ENCODE results near the gene PRR5L. TPM values are rescaled to one million over a fixed set of nuclear protein-coding genes. Genes with fewer than 3 reads are reported as not detected.
A peak's percentile ranks its signal among the peaks of the same experiment; 100 is the strongest.

PRR5L gene
- total RNA-seq, 1 experiment from 2014 or later: 39.3 TPM

GRCh38 chr11:36376009-36376887, 80.2 kb downstream of the PRR5L start:
- peak; percentile 66 for DNase-seq (ENCODE audit: low read depth)

DNA sequence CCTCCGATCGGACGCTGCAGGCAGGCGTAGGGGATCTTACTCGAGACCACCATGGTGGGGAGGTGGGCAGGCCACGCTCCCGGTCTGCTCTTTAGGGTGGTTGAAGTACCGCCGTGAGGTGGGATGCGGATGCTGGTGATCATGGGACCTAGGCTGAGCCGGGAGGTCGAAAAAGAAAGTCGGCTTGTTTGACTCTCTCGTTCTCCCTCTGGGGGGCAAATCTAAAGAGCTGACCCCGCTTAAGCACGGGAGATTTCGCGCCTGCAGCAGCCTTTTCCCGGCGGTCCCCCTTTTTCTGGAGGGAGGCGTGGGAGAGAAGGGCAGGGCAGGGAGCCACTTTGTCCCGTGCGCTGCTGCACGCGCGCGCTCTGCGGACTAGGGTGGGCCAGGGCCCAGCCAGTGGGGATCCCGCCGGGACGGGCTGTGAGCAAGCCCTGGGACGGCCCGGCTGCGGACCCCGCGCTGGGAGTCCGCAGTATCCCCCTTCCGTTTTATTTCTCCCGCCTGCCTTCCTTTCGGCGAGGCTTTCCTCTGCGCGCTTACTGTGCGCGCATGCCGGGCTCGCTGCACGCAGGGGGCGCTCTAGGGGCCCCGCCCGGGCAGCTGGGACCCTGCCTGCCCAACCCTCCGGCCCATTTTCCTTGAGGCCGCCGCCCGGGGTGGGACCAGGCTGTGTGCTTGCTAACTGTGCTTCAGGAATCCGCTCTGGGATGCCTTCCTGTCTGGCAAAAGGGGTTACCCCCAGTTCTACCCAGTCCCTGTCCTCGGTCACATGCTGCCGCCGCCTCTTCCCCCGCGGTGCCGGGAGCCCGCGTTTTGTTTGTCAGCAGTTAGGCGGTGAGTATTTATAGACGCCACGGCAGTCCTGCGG, 81.0 kb downstream of the PRR5L start:
- DNase-seq (ENCODE audit: low read depth): peak; percentile 71

DNA sequence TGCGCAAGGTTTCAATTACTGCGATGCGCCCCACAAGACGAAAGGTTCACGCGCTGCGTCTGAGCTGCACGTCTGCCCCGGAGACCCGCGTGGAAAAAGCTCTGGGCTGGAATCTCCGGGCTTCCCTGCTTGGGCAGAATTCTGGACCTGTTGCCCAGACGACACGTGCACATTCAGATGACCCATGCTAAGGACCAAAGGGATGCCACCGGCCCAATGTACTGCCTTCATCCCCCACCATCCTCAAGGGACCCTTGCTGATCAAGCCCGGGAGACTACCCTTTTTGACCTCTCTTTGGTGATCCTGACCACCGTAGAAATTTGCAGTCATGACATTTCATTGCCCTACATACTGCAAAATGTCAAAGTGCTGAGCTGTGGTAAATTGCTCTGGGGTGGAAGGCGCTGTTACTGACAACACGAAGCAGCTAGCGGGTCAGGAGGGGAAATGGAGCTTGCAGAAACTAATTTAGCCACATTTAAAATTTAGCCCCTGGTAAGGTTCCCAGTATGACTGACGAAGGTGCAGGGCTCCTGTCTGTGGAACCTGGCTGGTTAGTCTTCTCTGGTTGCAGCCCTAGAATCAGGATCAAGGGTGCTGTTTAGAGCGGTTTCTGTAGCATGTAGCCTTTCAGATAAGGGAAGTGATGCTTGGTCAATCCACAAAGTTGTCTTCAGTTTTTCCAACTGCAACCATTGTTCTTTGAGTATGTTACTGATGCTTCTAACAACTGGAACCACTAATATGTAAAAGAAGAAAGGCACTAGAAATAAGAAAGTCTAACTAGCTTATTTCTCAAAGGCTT, 81.9 kb downstream of the PRR5L start:
- no peak for DNase-seq (ENCODE audit: low read depth)

DNA sequence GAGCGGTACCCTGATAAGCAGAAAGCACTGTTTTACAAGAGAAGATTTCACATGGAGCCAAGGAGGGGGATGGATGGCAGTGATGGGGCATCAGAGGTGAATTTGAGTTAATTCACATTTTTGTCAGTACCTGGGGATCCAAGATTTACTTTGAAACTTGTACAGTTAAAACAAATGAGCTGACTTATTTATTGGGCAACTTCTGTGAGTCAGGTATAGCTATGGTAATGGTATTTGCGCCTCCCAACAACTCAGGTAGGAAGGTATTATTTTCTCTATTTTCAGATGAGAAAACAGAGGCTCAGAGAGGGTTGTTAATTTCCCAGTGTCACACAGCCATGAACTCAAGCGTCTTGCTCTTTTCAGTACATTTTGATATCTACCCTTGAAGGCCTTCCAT, 83.6 kb downstream of the PRR5L start:
- no peak for DNase-seq (ENCODE audit: low read depth)

- DNase-seq (ENCODE audit: low read depth): no peak
These were observed 84.4 kb downstream of the PRR5L start for GRCh38 chr11:36380296-36381014.

- no peak for DNase-seq (ENCODE audit: low read depth)
These were observed 84.9 kb downstream of the PRR5L start for GRCh38 chr11:36381015-36381360.

DNA sequence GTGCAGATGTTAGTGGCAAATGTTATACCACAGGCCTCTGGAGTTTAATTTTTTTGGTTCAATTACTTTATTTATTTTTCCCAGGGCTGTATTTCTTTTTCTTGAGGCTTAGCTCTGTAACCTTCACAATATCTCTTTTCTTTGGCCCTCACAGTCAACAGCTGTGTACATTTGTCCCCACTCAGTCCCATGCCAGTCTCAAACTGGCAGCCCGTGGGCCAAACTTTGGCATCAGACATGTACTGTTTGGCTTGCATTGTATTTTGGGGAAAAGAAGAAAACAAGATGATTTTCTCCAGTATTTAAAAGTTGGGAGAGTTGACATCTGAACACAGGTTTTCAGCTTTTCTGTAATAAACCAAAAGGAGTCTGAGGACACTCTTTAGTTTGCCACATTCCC, 87.1 kb downstream of the PRR5L start:
- no peak for DNase-seq (ENCODE audit: low read depth)

GRCh38 chr11:36385121-36385970, 89.3 kb downstream of the PRR5L start:
- no peak for DNase-seq (ENCODE audit: low read depth)

DNA sequence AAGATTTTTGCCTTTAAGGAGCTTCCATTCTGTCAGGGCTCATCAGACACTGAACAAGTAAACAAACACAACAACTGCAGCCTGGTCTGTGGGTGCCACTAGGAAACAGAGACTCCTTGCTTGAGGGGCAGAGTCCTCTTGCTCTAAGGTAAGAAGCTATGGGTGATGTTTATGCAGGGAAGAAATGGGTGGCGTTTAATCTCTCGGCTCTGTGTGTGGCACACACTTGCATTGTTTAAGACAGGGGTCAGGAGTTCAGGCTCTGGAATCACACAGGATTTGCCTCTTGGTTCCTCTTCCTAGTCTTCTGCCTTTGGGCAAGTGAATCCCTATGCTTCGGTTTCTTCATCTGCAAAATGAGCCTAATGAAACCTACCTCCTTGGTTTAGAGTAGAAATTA, 90.3 kb downstream of the PRR5L start:
- DNase-seq (ENCODE audit: low read depth): no peak

- DNase-seq (ENCODE audit: low read depth): no peak
These were observed 92.0 kb downstream of the PRR5L start for GRCh38 chr11:36388071-36388470.

GRCh38 chr11:36388951-36389350, 92.9 kb downstream of the PRR5L start:
- no peak for DNase-seq (ENCODE audit: low read depth)

GRCh38 chr11:36389811-36390210, 93.7 kb downstream of the PRR5L start:
- DNase-seq (ENCODE audit: low read depth): no peak

GRCh38 chr11:36390963-36391471, 94.9 kb downstream of the PRR5L start:
- DNase-seq (ENCODE audit: low read depth): no peak

DNA sequence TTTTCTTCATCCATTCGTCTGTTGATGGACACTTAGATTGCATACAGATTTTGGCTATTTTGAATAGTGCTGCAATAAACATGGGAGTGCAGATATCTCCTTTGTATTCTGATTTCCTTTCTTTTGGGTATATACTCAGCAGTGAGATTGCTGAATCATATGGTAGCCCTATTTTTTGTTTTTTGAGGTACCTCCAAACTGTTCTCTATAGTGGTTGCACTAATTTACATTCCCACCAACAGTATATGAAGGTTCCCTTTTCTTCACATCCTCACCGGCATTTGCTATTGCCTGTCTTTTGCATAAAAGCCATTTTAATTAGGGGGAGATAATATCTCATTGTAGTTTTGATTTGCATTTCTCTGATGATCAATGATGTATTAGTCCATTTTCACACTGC, 96.1 kb downstream of the PRR5L start:
- no peak for DNase-seq (ENCODE audit: low read depth)

DNA sequence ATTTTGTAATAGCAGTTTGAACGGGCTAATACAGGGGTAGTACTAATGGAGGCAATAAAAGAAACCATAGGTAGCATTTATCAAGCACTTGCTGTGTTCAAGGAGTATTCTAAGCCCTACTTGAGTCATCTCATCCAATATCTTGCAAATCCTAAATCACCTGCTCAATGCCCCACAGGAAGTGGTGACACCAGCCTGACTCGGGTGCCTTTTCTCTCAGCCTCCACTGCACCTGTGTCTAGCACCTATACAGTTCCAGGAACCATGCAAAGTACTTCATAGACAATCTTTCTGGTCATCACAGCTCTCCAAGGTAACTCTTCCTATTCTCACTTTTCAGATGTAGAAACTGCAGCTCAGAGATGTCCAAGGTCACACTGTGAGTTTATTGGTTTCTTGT, 98.0 kb downstream of the PRR5L start:
- DNase-seq (ENCODE audit: low read depth): no peak

- DNase-seq (ENCODE audit: low read depth): no peak
These were observed 98.8 kb downstream of the PRR5L start for GRCh38 chr11:36394926-36395325.

GRCh38 chr11:36395978-36396736, 100.1 kb downstream of the PRR5L start:
- no peak for DNase-seq (ENCODE audit: low read depth)

- DNase-seq (ENCODE audit: low read depth): no peak
These were observed 102.3 kb downstream of the PRR5L start for GRCh38 chr11:36398231-36398953.

All from HT1080 (cell line).